Large intestine (tissue), 3 donors: ENCODE measurements around the gene MAD1L1. TPM values are rescaled to one million over a fixed set of nuclear protein-coding genes. Genes with fewer than 3 reads are reported as not detected.

ENCODE experiments used
- DNase-seq, 2 donors: peaks; one replicate each; pipeline versions ENCODE4 v3.0.0 to v3.0.0-alpha.2; 2013
- H3K27ac ChIP-seq: one replicate; pipeline ENCODE4 v1.5.1; 2013; ENCODE audit warnings: low read length
- H3K27me3 ChIP-seq: 2 replicates; pipeline ENCODE4 v1.6.1; 2013; ENCODE audit warnings: low read length; ENCODE audit not compliant: control insufficient read depth, insufficient read depth
- H3K36me3 ChIP-seq: 2 replicates; pipeline ENCODE4 v1.6.1; 2013; ENCODE audit warnings: low read length; ENCODE audit not compliant: control insufficient read depth, insufficient read depth
- H3K4me1 ChIP-seq: one replicate; pipeline ENCODE4 v1.6.1; 2013; ENCODE audit warnings: low read length; ENCODE audit not compliant: control insufficient read depth, insufficient read depth
- H3K4me3 ChIP-seq: one replicate; pipeline ENCODE4 v1.5.1; 2013; ENCODE audit warnings: low read length
- H3K9me3 ChIP-seq: one replicate; pipeline ENCODE4 v1.6.1; 2013; ENCODE audit warnings: mild to moderate bottlenecking, low read depth, low read length, moderate library complexity; ENCODE audit not compliant: control insufficient read depth
- WGBS: methylation state at CpG from one replicate; pipeline ENCODE4 v1.1.5; 2013; ENCODE audit warnings: low lambda C conversion rate; ENCODE audit not compliant: insufficient coverage; 5-methylcytosine and 5-hydroxymethylcytosine counted together
- polyA plus RNA-seq: library from polyadenylated mRNA; unstranded; fragments of 120-200 nt; gene quantifications from one replicate; pipeline ENCODE4 v1.2.1, GENCODE V29; 2013

Gene MAD1L1
- polyA plus RNA-seq, 1 donor: 15.1 TPM

- H3K4me3 ChIP-seq: no peak overlapping the region
- no peaks in the 10 kb centered on the region for H3K36me3 ChIP-seq
- no peak overlapping the region for H3K27ac ChIP-seq
- no peak for DNase-seq
- H3K4me1 ChIP-seq: no peaks in the 10 kb centered on the region
- WGBS: no CpG with 5 or more reads among the region's 7 CpGs
- no peaks in the 10 kb centered on the region for H3K9me3 ChIP-seq
- no peaks in the 10 kb centered on the region for H3K27me3 ChIP-seq
These were observed 182.3 kb downstream of the MAD1L1 start for GRCh38 chr7:2050511-2050866.

DNA sequence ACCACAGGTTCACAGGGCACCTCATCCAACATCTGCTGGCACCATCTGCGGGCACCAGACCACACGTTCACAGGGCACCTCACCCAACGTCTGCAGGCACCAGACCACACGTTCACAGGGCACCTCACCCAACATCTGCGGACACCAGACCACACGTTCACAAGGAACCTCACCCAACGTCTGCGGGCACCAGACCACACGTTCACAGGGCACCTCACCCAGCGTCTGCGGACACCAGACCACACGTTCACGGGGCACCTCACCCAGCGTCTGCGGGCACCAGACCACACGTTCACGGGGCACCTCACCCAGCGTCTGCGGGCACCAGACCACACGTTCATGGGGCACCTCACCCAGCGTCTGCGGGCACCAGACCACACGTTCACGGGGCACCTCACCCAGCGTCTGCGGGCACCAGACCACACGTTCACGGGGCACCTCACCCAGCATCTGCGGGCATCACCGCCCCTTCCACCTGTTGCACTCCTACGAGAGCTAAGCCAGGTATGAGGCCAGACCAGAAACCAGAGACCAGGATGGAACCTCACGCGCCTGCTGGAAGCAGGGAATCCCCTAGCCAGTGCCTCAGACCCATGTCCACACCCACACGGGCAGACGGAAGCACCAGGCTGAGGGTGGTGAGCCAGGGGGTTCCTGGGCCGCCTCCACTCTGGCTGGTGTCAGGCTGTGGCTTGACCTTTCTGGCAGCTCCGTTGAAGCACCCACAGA is 182.8 kb downstream of the MAD1L1 start:
- no peaks in the 10 kb centered on the region for H3K9me3 ChIP-seq
- H3K36me3 ChIP-seq: no peaks in the 10 kb centered on the region
- H3K4me3 ChIP-seq: no peak overlapping the region
- no peak for DNase-seq
- no peaks in the 10 kb centered on the region for H3K27me3 ChIP-seq
- H3K4me1 ChIP-seq: no peaks in the 10 kb centered on the region
- no CpG with 5 or more reads among the region's 37 CpGs for WGBS
- no peak overlapping the region for H3K27ac ChIP-seq

DNA sequence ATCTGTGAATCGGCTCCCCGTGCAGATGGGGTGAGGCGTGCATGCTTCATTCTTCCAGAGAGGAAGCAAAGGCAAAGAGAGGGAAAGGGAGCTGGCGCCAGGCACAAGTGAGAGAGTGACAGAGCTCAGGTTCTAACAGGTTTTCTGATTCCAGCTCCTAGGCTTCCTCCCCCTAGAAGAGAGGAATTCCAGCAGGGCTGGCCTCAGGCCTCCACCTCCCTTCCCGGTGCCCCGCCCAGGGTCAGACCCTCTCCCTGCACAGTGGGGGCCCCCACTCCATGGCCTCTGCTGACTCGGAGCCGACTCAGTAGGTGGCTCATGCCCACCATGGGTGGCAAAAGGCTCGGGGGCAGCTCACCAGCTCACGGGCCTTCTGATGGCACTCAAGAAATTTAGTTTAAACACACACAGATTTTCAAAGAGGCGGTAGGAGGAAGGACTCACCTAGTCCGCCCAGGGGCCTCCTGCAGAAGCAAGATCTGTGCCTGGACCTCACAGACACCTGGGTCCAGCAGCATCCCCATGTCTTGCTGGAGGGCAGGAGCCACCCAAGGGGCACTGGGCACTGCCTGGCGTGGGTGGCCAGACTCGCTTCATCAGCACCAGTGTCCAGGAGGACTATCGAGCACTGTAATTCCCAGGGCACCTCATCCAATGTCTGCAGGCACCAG is 183.5 kb downstream of the MAD1L1 start:
- no CpG with 5 or more reads among the region's 15 CpGs for WGBS

GRCh38 chr7:2048531-2048930 is 184.2 kb downstream of the MAD1L1 start:
- no peaks in the 10 kb centered on the region for H3K27me3 ChIP-seq
- no CpG with 5 or more reads among the region's 11 CpGs for WGBS

More for the DNA sequence above, 183.5 kb downstream of the MAD1L1 start:
- H3K4me1 ChIP-seq: no peaks in the 10 kb centered on the region
- H3K4me3 ChIP-seq: no peak overlapping the region
- H3K36me3 ChIP-seq: no peaks in the 10 kb centered on the region
- DNase-seq: no peak
- H3K27me3 ChIP-seq: no peaks in the 10 kb centered on the region
- no peak overlapping the region for H3K27ac ChIP-seq
- H3K9me3 ChIP-seq: no peaks in the 10 kb centered on the region

DNA sequence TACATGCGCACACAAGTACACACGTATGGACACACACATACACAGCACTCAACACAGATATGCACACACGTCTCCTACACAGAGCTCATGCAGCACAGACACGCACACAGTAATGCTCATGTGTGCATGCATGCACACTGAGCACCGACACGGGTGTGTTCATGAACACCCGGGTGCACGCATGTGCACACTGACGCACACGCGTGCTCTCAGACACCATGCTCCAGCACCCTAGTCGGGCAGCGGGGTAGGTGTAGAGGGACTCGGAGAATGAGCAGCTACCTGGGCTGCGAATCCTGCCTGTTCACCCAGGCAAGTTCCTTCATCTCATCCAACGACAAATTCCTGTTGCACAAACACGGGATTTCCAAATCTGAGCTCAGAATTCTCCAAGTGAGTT is 184.7 kb downstream of the MAD1L1 start:
- Histone ChIP-seq H3K4me3 (no peak overlapping the region), H3K27me3 (no peaks in the 10 kb centered on the region), H3K9me3 (peaks cover 10% of the 10 kb centered on the region), H3K4me1 (no peaks in the 10 kb centered on the region), H3K36me3 (no peaks in the 10 kb centered on the region), H3K27ac (no peak overlapping the region)
- no peak for DNase-seq
- WGBS: no CpG with 5 or more reads among the region's 17 CpGs

More at GRCh38 chr7:2048531-2048930, 184.2 kb downstream of the MAD1L1 start:
- Histone ChIP-seq H3K4me1 (no peaks in the 10 kb centered on the region), H3K4me3 (no peak overlapping the region), H3K27ac (no peak overlapping the region), H3K36me3 (no peaks in the 10 kb centered on the region), H3K9me3 (peaks cover 5% of the 10 kb centered on the region)
- no peak for DNase-seq

DNA sequence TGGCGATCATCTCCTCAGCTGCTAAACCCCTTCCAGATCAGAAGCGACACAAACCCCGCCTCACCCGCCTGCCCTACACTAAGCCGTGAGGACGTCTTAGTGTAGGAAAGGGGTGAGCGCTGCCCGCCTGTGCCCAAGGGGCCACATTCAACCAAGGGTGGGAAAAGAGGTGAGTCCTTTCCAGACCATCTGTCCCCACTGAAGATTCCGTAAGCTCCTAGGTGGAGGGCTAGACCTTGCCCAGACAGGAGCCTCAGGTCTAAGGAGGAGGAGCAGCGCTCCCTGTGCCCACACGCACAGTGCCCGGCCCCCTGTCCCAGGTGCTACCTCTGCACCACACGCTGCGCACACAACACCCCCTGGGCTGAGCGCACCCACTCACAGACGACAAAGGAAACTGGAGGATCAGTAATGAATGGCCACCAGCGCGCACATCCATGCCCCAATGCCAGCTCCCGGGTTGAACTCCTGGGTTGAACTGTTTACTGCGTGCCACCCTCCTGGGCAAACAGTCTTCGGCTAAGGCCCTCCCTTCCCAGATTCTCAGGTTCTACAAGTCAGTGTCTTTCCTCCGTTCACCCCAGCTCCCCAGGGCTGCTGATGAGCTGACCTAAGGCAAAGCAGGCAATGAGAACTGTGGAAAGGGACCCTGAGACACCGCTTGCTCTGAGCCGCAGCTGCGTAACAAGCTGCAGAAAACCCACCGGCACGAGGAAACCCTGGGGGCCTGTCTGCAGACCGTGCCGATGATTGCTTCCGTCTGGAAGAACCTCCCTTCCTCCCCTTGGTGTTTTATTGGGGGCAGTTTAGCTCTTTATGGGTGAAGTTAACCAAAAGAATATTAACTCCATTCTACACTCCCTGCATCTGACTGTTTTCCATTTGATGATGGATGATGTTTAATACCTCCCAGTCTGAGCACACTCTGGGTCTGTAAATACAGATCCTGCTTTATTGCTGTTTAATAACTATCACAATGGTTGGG is 185.9 kb downstream of the MAD1L1 start:
- H3K36me3 ChIP-seq: no peaks in the 10 kb centered on the region
- no peak for DNase-seq
- no CpG with 5 or more reads among the region's 30 CpGs for WGBS
- H3K27me3 ChIP-seq: no peaks in the 10 kb centered on the region
- H3K9me3 ChIP-seq: peaks cover 13% of the 10 kb centered on the region
- no peaks in the 10 kb centered on the region for H3K4me1 ChIP-seq
- H3K27ac ChIP-seq: no peak overlapping the region
- no peak overlapping the region for H3K4me3 ChIP-seq

- no peaks in the 10 kb centered on the region for H3K27me3 ChIP-seq
- H3K27ac ChIP-seq: no peak overlapping the region
- no peak for DNase-seq
- H3K36me3 ChIP-seq: no peaks in the 10 kb centered on the region
- H3K4me3 ChIP-seq: no peak overlapping the region
- H3K9me3 ChIP-seq: peaks cover 13% of the 10 kb centered on the region
- no peaks in the 10 kb centered on the region for H3K4me1 ChIP-seq
- no CpG with 5 or more reads among the region's 25 CpGs for WGBS
These were observed 187.0 kb downstream of the MAD1L1 start for GRCh38 chr7:2045559-2046405.

GRCh38 chr7:2044883-2045471 is 187.8 kb downstream of the MAD1L1 start:
- Histone ChIP-seq H3K27ac (no peak overlapping the region), H3K4me1 (no peaks in the 10 kb centered on the region), H3K27me3 (no peaks in the 10 kb centered on the region), H3K36me3 (no peaks in the 10 kb centered on the region), H3K9me3 (peaks cover 13% of the 10 kb centered on the region), H3K4me3 (no peak overlapping the region)
- DNase-seq: no peak
- no CpG with 5 or more reads among the region's 21 CpGs for WGBS

DNA sequence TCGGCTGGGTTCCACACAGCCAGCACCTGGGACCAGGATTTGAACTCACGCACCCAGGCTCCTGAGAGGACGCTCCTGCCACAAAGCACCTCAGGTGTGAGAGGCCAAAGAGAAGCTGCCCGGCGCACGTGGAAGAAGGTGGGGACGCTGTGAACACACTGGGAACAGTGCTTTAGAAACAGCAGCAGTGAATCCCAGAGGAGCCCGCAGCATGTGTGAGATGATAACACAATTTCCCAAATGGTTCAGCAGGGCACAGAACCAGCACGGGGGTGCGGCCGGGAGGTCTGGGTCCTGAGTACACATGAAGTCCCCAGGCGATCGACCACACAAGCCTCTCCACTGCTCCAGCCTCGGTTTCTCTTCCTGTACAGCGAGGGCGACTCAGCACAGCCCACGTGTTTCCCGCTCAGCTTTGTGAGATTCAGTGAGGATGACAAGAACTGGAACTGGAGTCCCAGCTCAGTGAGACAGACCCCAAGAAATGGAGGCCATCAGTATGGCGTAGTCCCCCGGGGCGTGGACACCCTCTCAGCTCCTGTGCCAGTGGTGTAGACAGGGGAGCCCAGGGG is 188.3 kb downstream of the MAD1L1 start:
- H3K9me3 ChIP-seq: peaks cover 13% of the 10 kb centered on the region
- no peak for DNase-seq
- H3K27ac ChIP-seq: no peak overlapping the region
- no peaks in the 10 kb centered on the region for H3K4me1 ChIP-seq
- no peak overlapping the region for H3K4me3 ChIP-seq
- WGBS: no CpG with 5 or more reads among the region's 21 CpGs
- H3K27me3 ChIP-seq: no peaks in the 10 kb centered on the region
- H3K36me3 ChIP-seq: no peaks in the 10 kb centered on the region
